Liver (tissue), 9 donors: ENCODE results near the gene PCMTD2. TPM values are rescaled to one million over a fixed set of nuclear protein-coding genes. Genes with fewer than 3 reads are reported as not detected.

ENCODE experiments used
- DNase-seq: peaks from one replicate; pipeline ENCODE4 v3.0.0-alpha.2; 2017; ENCODE audit warnings: low spot score
- H3K27ac ChIP-seq, 2 donors: one replicate each; pipeline ENCODE4 v1.7.0; 2013; ENCODE audit warnings: inconsistent platforms in 2 of 2, low read length in 2 of 2, control low read depth in 1 of 2, low read depth in 1 of 2, mild to moderate bottlenecking in 1 of 2
- H3K27me3 ChIP-seq, 4 donors: one replicate each; pipeline versions ENCODE4 v1.6.1 to v1.7.0; 2013; ENCODE audit warnings: low read length in 3 of 4, inconsistent platforms in 1 of 4, mild to moderate bottlenecking in 1 of 4, moderate library complexity in 1 of 4; ENCODE audit not compliant: control insufficient read depth in 4 of 4, insufficient read depth in 4 of 4
- H3K36me3 ChIP-seq, 4 donors: one replicate each; pipeline versions ENCODE4 v1.6.1 to v1.7.0; 2013; ENCODE audit warnings: low read length in 3 of 4, mild to moderate bottlenecking in 3 of 4, low read depth in 1 of 4, moderate library complexity in 1 of 4; ENCODE audit not compliant: control insufficient read depth in 4 of 4, insufficient read depth in 3 of 4
- H3K4me1 ChIP-seq, 4 donors: one replicate each; pipeline versions ENCODE4 v1.6.1 to v1.7.0; 2013; ENCODE audit warnings: low read length in 3 of 4, mild to moderate bottlenecking in 3 of 4, moderate library complexity in 1 of 4; ENCODE audit not compliant: control insufficient read depth in 4 of 4, insufficient read depth in 4 of 4
- H3K4me3 ChIP-seq, 3 donors: one replicate each; pipeline versions ENCODE4 v1.6.1 to v1.7.0; 2013; ENCODE audit warnings: low read length in 3 of 3, control low read depth in 1 of 3, low read depth in 1 of 3, mild to moderate bottlenecking in 1 of 3
- H3K9ac ChIP-seq, 2 donors: one replicate each; pipeline ENCODE4 v1.7.0; 2013; ENCODE audit warnings: low read length in 2 of 2, mild to moderate bottlenecking in 2 of 2, moderate library complexity in 2 of 2, control low read depth in 1 of 2, low read depth in 1 of 2
- H3K9me3 ChIP-seq, 4 donors: one replicate each; pipeline versions ENCODE4 v1.6.1 to v1.7.0; 2013; ENCODE audit warnings: low read length in 3 of 4; ENCODE audit not compliant: control insufficient read depth in 4 of 4
- EGR1 ChIP-seq, 2 donors: IDR thresholded peaks; 2 replicates each; pipeline ENCODE4 v1.6.1; 2016 to 2018; ENCODE audit warnings: antibody characterized with exemption in 2 of 2, low read depth in 2 of 2
- GABPA ChIP-seq, 2 donors: IDR thresholded peaks in 1 of 2; conservative IDR thresholded peaks in 1 of 2; 2 replicates each; pipeline ENCODE4 v1.6.1; 2016; ENCODE audit warnings: antibody characterized with exemption in 2 of 2, mild to moderate bottlenecking in 1 of 2, moderate library complexity in 1 of 2
- HNF4G ChIP-seq: IDR thresholded peaks from 2 replicates; pipeline ENCODE4 v1.6.1; 2016; ENCODE audit warnings: antibody characterized with exemption
- SP1 ChIP-seq: IDR thresholded peaks from 2 replicates; pipeline ENCODE4 v1.6.1; 2018; ENCODE audit warnings: antibody characterized with exemption, mild to moderate bottlenecking
- TAF1 ChIP-seq: conservative IDR thresholded peaks from 2 replicates; pipeline ENCODE4 v1.6.1; 2016; ENCODE audit warnings: antibody characterized with exemption, mild to moderate bottlenecking
- WGBS: extraction: QIAGEN DNeasy Blood & Tissue Kit; methylation state at CpG from one replicate; pipeline ENCODE4 v1.1.7; 2013; 5-methylcytosine and 5-hydroxymethylcytosine counted together
- polyA plus RNA-seq, 2 donors: library from polyadenylated mRNA; stranded (reverse) in 1 of 2; unstranded in 1 of 2; fragments of 200-250 nt in 1 of 2; fragments of >200 nt in 1 of 2; fragmentation: Nextera tagmentation in 1 of 2; extraction: Ambion mirVana in 1 of 2; gene quantifications; one replicate each; pipeline versions ENCODE4 v1.2.1 to v1.2.3, GENCODE V29; 2013 to 2015
- total RNA-seq, 2 donors: library from RNA; depleted of rRNA; stranded (reverse); fragments of >200 nt; gene quantifications; one replicate each; pipeline ENCODE4 v1.2.3, GENCODE V29; 2014
- TF ChIP-seq, protein P1 (sequence below): IDR thresholded peaks from 2 replicates; pipeline ENCODE4 v1.6.1; 2016; ENCODE audit warnings: antibody characterized with exemption
- TF ChIP-seq, protein P2 (sequence below): IDR thresholded peaks from 2 replicates; pipeline ENCODE4 v1.6.1; 2016; ENCODE audit warnings: antibody characterized with exemption
- donor health status: healthy.
- donor health status: healthy.
- donor health status: healthy.
- donor health status: healthy.
- donor health status: healthy.

PCMTD2 gene
- total and polyA plus RNA-seq, 4 donors = 12.7 to 74.4 (median 25.4) TPM

DNA sequence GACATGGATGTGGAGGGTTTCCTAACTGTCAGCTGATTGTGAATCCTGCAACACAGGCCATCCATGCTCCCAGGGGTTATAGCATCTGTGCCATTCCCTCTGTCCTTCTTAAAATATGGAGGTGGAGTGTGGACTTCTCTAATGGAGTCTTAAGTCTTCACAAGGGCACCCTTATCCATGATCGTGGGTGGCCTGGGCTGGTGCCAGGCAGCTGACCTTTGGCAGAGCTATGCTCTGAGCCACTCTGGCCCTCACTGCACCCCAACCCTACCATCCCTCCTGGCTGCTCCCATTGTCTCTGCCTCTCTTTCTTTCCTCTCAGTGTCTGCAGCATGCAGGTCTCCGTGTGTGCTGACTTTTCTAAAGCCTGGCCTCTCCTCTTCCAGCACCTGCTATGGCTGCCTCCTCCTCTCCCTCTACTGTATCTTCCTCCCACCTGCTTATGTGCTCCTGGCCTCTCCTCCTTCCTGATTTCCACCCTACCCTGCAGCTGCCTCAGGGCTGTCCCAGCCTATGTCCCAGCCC is 11.2 kb upstream of the PCMTD2 start:
- Histone ChIP-seq H3K27me3 (no peaks in the 10 kb centered on the region), H3K27ac (no peak overlapping the region), H3K9ac (no peak overlapping the region), H3K9me3 (no peaks in the 10 kb centered on the region), H3K4me1 (peaks cover 3 to 17% (median 14%) of the 10 kb centered on the region in 4 donors), H3K36me3 (no peaks in the 10 kb centered on the region), H3K4me3 (no peak overlapping the region)
- DNase-seq = no peak
- 83% methylated on average over 2 of the region's 2 CpGs for WGBS
- TF ChIP-seq, protein P1, sequence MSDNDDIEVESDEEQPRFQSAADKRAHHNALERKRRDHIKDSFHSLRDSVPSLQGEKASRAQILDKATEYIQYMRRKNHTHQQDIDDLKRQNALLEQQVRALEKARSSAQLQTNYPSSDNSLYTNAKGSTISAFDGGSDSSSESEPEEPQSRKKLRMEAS = no peak
- TF ChIP-seq TAF1 = no peak
- TF ChIP-seq EGR1 (IDR thresholded peaks at IDR 0.05; ENCODE audit: low read depth in 2 of 2) = no peak
- TF ChIP-seq HNF4G = no peak

DNA sequence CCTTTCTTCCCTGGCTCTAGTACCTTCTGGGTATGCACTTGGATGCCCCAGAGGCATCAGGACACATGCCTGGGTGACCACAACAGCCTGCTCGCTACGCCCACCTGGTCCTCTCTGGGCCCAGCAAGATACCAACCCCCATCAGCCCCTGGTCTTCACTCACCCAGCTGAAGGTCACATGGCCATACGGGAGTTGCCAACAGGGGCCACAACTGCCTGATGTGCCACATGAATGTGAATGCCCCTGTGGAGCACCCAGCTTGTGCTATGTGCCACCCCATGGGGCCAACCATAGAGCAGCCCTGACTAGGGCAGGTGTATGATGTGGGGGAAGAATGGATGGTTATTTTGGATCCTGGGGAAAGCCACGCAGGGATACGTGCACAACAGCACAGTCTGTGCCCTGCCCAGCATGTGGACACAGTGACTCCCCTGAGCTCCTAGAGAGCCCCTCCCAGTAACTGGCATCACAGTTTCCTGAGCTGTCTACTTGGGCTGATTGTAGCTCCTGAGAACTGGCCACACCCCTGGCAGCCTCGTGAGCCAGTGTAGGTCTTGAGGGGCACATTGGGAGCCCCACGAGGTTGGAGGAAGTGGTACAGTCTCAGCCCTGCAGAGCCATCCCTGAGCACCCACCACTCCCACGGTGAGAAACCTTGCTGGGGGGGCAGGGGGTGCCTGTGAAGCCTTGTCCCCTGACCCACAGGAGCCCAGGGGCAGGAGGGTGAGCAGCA is 10.5 kb upstream of the PCMTD2 start:
- Histone ChIP-seq H3K4me3 (no peak overlapping the region), H3K27ac (no peak overlapping the region), H3K4me1 (peaks cover 3 to 17% (median 14%) of the 10 kb centered on the region in 4 donors), H3K9me3 (no peaks in the 10 kb centered on the region), H3K9ac (no peak overlapping the region), H3K27me3 (no peaks in the 10 kb centered on the region), H3K36me3 (no peaks in the 10 kb centered on the region)
- DNase-seq = no peak
- TF ChIP-seq SP1 (no peak), GABPA (IDR thresholded peaks at IDR 0.05 in 1 of 2, conservative IDR thresholded peaks at IDR 0.05 in 1 of 2) (no peak)
- TF ChIP-seq, protein P1 = no peak
- WGBS = 81% methylated on average over 8 of the region's 8 CpGs

DNA sequence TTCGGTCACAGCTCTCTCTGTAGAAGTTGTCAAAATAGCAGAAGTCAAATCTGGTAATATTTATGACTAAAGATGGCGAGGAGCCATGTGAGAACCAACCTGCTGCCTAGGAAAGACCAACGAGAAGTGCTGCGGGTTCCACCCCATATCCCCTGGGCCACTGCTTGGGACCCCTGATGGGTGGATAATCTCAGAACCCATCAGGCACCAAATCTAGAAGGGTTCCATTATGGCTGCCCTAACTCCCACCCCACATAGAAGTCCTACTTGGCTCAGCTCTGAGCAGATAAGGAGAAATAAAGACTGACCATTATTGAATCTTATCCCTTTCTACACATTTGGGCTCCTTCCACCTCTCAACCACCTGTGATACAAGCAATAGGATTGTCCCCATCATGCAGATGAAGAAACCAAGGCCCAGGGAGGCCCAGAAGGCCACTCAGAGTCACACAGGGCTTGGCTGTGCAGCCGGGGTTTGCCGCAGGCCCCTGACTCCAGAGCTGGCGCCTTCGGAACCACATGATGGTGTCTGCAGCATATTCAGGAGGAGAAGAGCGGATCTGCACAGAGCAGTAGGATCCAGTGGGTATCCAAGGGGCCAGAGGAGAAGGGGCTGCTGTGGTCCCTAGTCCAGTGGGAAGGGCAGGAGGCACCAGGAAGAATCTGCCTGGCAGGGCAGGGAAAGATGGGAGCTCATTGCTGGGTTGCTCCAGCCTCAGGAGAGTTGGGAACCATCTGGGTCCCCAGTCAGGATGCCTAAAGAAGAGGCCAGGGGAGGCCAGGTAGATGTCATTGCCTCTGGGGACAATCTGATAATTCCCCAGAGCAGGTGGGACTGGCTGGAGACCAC is 9.6 kb upstream of the PCMTD2 start:
- Histone ChIP-seq H3K9me3 (no peaks in the 10 kb centered on the region), H3K36me3 (no peaks in the 10 kb centered on the region), H3K9ac (no peak overlapping the region), H3K27ac (no peak overlapping the region), H3K4me3 (no peak overlapping the region), H3K27me3 (no peaks in the 10 kb centered on the region), H3K4me1 (peaks cover 3 to 17% (median 14%) of the 10 kb centered on the region in 4 donors)
- DNase-seq = no peak
- no peak for TF ChIP-seq HNF4G
- 93% methylated on average over 9 of the region's 9 CpGs for WGBS

DNA sequence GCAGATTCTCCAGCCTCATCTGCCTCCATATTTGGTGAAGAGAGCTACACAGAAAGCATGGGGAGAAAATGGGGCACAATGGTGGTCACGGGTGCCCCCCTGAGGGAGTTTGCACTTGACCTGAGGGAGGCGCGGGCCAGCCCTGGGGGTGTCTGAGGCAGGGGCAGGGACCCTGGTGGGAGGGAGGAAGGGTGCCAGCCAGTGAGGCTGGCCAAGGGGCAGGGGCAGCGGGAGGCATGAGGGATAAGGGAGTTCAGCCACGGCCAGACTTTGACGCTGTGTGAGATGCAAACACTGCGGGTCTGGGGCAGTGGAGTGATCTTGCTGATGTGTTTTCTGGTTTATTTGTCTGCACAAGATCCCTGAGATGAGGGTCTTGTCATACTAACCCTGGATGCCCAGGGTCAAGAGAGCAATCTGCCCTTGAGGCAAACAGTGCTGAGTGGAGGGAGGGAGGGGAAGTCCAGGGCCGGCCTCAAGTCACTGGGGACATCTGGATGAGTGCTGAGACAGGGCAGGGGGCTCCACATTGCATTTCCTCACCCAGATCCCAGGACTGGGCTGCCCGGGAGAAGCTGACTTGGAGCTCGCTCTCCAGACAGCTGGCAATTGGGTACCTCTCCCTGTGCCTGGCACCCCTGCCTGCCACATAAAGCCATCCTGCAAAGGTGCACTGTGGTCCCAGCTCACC is 8.8 kb upstream of the PCMTD2 start:
- Histone ChIP-seq H3K27me3 (no peaks in the 10 kb centered on the region), H3K9ac (no peak overlapping the region), H3K27ac (no peak overlapping the region), H3K4me3 (no peak overlapping the region), H3K4me1 (peaks cover 3 to 16% (median 14%) of the 10 kb centered on the region in 4 donors), H3K9me3 (no peaks in the 10 kb centered on the region), H3K36me3 (no peaks in the 10 kb centered on the region)
- WGBS = 94% methylated on average over 10 of the region's 10 CpGs
- TF ChIP-seq, protein P2, sequence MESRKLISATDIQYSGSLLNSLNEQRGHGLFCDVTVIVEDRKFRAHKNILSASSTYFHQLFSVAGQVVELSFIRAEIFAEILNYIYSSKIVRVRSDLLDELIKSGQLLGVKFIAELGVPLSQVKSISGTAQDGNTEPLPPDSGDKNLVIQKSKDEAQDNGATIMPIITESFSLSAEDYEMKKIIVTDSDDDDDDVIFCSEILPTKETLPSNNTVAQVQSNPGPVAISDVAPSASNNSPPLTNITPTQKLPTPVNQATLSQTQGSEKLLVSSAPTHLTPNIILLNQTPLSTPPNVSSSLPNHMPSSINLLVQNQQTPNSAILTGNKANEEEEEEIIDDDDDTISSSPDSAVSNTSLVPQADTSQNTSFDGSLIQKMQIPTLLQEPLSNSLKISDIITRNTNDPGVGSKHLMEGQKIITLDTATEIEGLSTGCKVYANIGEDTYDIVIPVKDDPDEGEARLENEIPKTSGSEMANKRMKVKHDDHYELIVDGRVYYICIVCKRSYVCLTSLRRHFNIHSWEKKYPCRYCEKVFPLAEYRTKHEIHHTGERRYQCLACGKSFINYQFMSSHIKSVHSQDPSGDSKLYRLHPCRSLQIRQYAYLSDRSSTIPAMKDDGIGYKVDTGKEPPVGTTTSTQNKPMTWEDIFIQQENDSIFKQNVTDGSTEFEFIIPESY = no peak
- DNase-seq = no peak
